ENCODE results near the gene NTM. TPM values are rescaled to one million over a fixed set of nuclear protein-coding genes. Genes with fewer than 3 reads are reported as not detected.

Gene NTM
- total RNA-seq, 1 experiment from 2014 or later = 9.9 TPM

GRCh38 chr11:131998020-131998419 lies 627.6 kb downstream of the NTM start:
- Histone ChIP-seq H2BK15ac (ENCODE audit: low read depth, low read length) (no peak overlapping the region), H3K9ac (ENCODE audit: extremely low read depth, insufficient read length, low read length) (no peak overlapping the region), H3K56ac (ENCODE audit: insufficient read length, low read depth, low read length) (no peak overlapping the region), H4K20me1 (ENCODE audit: control insufficient read depth, insufficient read depth, insufficient read length) (no peaks in the 10 kb centered on the region), H2AK5ac (ENCODE audit: insufficient read length, low read length) (no peak overlapping the region), H3K23me2 (ENCODE audit: insufficient read length, low read depth, low read length, poor library complexity, severe bottlenecking) (no peaks in the 10 kb centered on the region), H3K79me2 (ENCODE audit: insufficient read depth, low read length) (no peaks in the 10 kb centered on the region), H3K4me2 (ENCODE audit: insufficient read depth, insufficient read length, low read length) (no peak overlapping the region), H2BK12ac (ENCODE audit: insufficient read length, low read depth, low read length) (no peak overlapping the region), H2AFZ (ENCODE audit: low read length) (no peak overlapping the region), H3K4me1 (ENCODE audit: insufficient read depth, low read length) (peaks cover 2% of the 10 kb centered on the region; the same call in 1 of the 2 replicates), H3K18ac (ENCODE audit: insufficient read length, low read depth, low read length) (no peak overlapping the region), H4K8ac (replicated peaks; ENCODE audit: insufficient read length, low read depth, low read length) (no peak overlapping the region), H3K4ac (ENCODE audit: low read depth, low read length) (no peak overlapping the region), H3K27me3 (ENCODE audit: insufficient read depth, low read length) (no peaks in the 10 kb centered on the region), H3K27ac (ENCODE audit: insufficient read length, low read depth, low read length) (no peak overlapping the region), H3K23ac (ENCODE audit: insufficient read length, low read depth, low read length) (no peak overlapping the region), H3K9me3 (ENCODE audit: control insufficient read depth, low read depth, low read length) (peaks cover 8% of the 10 kb centered on the region), H4K5ac (ENCODE audit: insufficient read length, low read depth, low read length) (no peak overlapping the region), H4K91ac (ENCODE audit: insufficient read length, low read depth, low read length) (no peak overlapping the region), H2BK5ac (ENCODE audit: insufficient read length, low read length) (no peak overlapping the region), H2BK20ac (ENCODE audit: low read depth, low read length, poor library complexity, severe bottlenecking) (no peak overlapping the region), H3K14ac (ENCODE audit: insufficient read depth, low read length) (no peak overlapping the region), H2BK120ac (ENCODE audit: low read depth, low read length, poor library complexity, severe bottlenecking) (no peak overlapping the region), H3K79me1 (ENCODE audit: insufficient read depth, low read depth, low read length, poor library complexity, severe bottlenecking) (no peaks in the 10 kb centered on the region), H3T11ph (ENCODE audit: low read length) (no peak overlapping the region)
- Mint-ChIP-seq H3K4me1 (no peaks in the 10 kb centered on the region), H3K27me3 (ENCODE audit: low read depth) (peaks cover 2% of the 10 kb centered on the region; the same call in 1 of the 2 replicates), H3K9me3 (peaks cover 7% of the 10 kb centered on the region in 2 experiments; a peak in 3 of 5 replicates), H3K36me3 (ENCODE audit: insufficient read depth in 1 of 3, low read depth in 3 of 3) (peaks cover 0 to 7% (median 6%) of the 10 kb centered on the region in 3 experiments; a peak in 6 of 7 replicates), H3K27ac (no peak overlapping the region), H3K4me3 (no peak overlapping the region)
- no peak for TF ChIP-seq CTCF (conservative IDR thresholded peaks at IDR 0.05)
- no peak for DNase-seq
- no CpG with 5 or more reads among the region's 5 CpGs for WGBS (ENCODE audit: extremely low coverage, insufficient read length, low lambda C conversion rate)
